Peyer's patch (tissue), 4 donors: ENCODE results near the gene GET3. TPM values are rescaled to one million over a fixed set of nuclear protein-coding genes. Genes with fewer than 3 reads are reported as not detected.
A peak's percentile ranks its signal among the peaks of the same experiment; 100 is the strongest.

Source experiments
- DNase-seq, 3 donors: peaks; one replicate each; pipeline ENCODE4 v3.0.0-alpha.2; 2017 to 2019
- H3K27ac ChIP-seq, 4 donors: fragments of 200-600 bp; sonication (generic); one replicate each; pipeline ENCODE4 v1.5.1; 2016 to 2019
- H3K27me3 ChIP-seq, 2 donors: fragments of 200-600 bp; sonication (generic); one replicate each; pipeline ENCODE4 v1.5.1; 2019
- H3K36me3 ChIP-seq, 3 donors: fragments of 200-600 bp; sonication (generic); one replicate each; pipeline ENCODE4 v1.5.1; 2016 to 2019
- H3K4me1 ChIP-seq, 4 donors: fragments of 200-600 bp; sonication (generic); one replicate each; pipeline ENCODE4 v1.5.1; 2016 to 2019
- H3K4me3 ChIP-seq, 4 donors: fragments of 200-600 bp; sonication (generic); 1 replicate in 3 of 4; 2 replicates in 1 of 4; pipeline ENCODE4 v1.5.1; 2016 to 2019; ENCODE audit warnings: mild to moderate bottlenecking in 1 of 4
- H3K9me3 ChIP-seq, 4 donors: fragments of 200-600 bp; sonication (generic); one replicate each; pipeline ENCODE4 v1.5.1; 2016 to 2019; ENCODE audit warnings: mild to moderate bottlenecking in 1 of 4
- POLR2A ChIP-seq, 2 donors: fragments of 450-650 bp; IDR thresholded peaks; one replicate each; pipeline ENCODE4 v1.5.1; 2017; ENCODE audit warnings: antibody characterized with exemption in 2 of 2, mild to moderate bottlenecking in 2 of 2, moderate library complexity in 2 of 2
- total RNA-seq, 4 donors: library from RNA; depleted of rRNA; stranded (reverse); fragments of >200 nt; gene quantifications; one replicate each; pipeline ENCODE4 v1.1.0, GENCODE V29; 2016
- TF ChIP-seq, protein P1 (sequence below), 6 experiments: fragments of 450-650 bp in 4 of 6; fragments of 200-600 bp in 2 of 6; sonication (generic) in 1 of 6; IDR thresholded peaks; one replicate each; pipeline ENCODE4 v1.5.1; 2017 to 2019; ENCODE audit warnings: antibody characterized with exemption in 6 of 6, mild to moderate bottlenecking in 3 of 6, moderate library complexity in 1 of 6

The GET3 gene
- total RNA-seq, 4 donors from 2014 or later, result 23.1 to 31.9 (median 30.5) TPM

DNA sequence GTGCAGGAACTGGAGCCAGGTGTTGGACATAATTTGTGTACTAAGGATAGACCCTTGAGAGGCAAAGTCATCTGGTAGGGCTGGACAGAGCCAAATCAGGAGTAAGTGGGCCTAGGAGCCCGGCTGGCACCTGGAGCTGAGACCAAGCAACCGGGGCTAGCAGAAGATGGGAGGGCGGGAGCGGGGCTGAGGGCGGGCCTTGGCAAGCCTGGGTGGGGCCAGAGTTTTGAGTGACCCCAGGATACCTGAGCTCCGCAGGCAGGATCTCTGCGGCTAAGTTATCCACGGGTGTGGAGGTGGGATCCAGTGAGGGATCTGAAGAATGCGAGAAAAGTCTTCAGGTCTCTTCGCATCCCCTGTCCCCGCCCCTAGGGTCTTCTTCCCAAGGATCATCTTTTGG lies 29.9 kb downstream of the GET3 start:
- Histone ChIP-seq H3K9me3 (no peaks in the 10 kb centered on the region), H3K36me3 (peaks cover 0 to 53% (median 0%) of the 10 kb centered on the region in 3 donors), H3K27ac (no peak overlapping the region), H3K4me3 (no peak overlapping the region), H3K4me1 (peaks cover 0 to 7% (median 2%) of the 10 kb centered on the region in 4 donors), H3K27me3 (no peaks in the 10 kb centered on the region)
- TF ChIP-seq POLR2A (IDR thresholded peaks at IDR 0.05), result no peak
- TF ChIP-seq, protein P1, sequence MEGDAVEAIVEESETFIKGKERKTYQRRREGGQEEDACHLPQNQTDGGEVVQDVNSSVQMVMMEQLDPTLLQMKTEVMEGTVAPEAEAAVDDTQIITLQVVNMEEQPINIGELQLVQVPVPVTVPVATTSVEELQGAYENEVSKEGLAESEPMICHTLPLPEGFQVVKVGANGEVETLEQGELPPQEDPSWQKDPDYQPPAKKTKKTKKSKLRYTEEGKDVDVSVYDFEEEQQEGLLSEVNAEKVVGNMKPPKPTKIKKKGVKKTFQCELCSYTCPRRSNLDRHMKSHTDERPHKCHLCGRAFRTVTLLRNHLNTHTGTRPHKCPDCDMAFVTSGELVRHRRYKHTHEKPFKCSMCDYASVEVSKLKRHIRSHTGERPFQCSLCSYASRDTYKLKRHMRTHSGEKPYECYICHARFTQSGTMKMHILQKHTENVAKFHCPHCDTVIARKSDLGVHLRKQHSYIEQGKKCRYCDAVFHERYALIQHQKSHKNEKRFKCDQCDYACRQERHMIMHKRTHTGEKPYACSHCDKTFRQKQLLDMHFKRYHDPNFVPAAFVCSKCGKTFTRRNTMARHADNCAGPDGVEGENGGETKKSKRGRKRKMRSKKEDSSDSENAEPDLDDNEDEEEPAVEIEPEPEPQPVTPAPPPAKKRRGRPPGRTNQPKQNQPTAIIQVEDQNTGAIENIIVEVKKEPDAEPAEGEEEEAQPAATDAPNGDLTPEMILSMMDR (IDR thresholded peaks at IDR 0.05), result no peak
- DNase-seq, result no peak

DNA sequence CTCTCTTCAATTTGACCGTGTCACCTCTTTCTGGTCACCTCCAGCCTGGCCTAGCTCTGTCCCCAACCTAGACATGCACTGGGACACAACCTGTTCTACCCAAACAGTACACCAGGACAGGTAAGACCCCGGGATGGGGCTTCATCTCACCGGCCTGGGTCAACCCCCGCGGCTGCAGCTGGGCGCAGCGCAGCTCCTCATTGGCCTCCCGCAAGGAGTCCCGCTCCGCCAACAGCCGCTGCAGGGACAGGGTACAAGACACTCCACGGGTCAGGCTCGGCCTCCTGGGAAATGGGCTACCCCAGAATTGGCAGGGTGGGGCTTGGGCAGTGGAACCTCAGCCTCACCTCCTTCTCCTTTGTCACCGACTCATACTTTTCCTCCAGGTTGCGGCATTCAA lies 30.4 kb downstream of the GET3 start:
- DNase-seq, result no peak
- Histone ChIP-seq H3K27me3 (no peaks in the 10 kb centered on the region), H3K27ac (no peak overlapping the region), H3K36me3 (peaks cover 0 to 56% (median 0%) of the 10 kb centered on the region in 3 donors), H3K4me3 (no peak overlapping the region), H3K4me1 (peaks cover 0 to 7% (median 2%) of the 10 kb centered on the region in 4 donors), H3K9me3 (no peaks in the 10 kb centered on the region)
- TF ChIP-seq, protein P1 (IDR thresholded peaks at IDR 0.05), result no peak
- no peak for TF ChIP-seq POLR2A (IDR thresholded peaks at IDR 0.05)

DNA sequence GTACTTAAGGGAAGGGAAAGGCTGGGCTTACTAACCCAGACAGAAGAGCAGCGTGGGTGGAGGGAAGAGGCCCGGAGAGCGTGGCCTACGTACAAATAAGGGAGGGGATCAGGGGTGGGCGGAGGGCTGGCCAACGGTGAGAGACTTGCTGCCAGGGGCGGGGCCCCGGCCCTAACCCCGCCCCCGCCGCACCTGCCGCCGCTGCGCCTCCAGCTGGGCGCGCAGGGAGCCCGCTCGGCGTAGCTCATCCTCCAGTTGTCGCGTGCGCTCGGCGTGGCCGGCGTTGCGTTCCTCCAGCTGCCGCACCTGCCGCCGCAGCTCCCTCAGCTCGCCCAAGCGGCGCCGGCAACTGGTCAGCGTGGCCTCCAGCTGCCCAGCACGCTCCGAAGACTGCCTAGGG lies 32.4 kb downstream of the GET3 start:
- no peak overlapping the region for H3K27ac ChIP-seq
- peak; percentile 64 to 80 (median 71) for DNase-seq

DNA sequence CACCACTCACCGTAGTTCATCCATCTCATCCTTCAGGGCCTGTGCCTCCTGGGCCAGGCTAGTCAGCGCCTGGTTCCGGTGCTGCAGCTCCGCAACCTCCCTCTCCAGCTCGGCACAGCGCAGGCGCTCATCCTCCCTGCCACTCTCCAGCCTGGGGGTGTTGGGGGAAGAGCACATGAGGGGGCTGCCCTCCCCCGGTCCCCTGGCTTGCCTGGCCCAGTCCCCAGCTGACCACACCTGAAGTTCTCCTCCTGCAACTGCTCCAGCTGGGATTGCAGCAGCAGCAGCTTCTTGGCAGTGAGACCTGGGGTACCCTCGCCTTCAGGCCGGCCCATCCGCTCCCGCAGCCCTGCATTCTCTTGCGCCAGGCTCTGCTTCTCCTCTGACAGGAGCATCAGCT lies 33.6 kb downstream of the GET3 start:
- no peak overlapping the region for H3K4me3 ChIP-seq
- H3K9me3 ChIP-seq, result no peaks in the 10 kb centered on the region
- H3K4me1 ChIP-seq, result peaks cover 0 to 13% (median 2%) of the 10 kb centered on the region in 4 donors
- no peak for DNase-seq
- no peaks in the 10 kb centered on the region for H3K27me3 ChIP-seq
- peaks cover 0 to 32% (median 0%) of the 10 kb centered on the region in 3 donors for H3K36me3 ChIP-seq
- no peak for TF ChIP-seq POLR2A (IDR thresholded peaks at IDR 0.05)
- TF ChIP-seq, protein P1 (IDR thresholded peaks at IDR 0.05), result no peak
- no peak overlapping the region for H3K27ac ChIP-seq

More for the DNA sequence above, 32.4 kb downstream of the GET3 start:
- TF ChIP-seq POLR2A (IDR thresholded peaks at IDR 0.05), result no peak
- TF ChIP-seq, protein P1 (IDR thresholded peaks at IDR 0.05), result peak in 2 of 6 experiments; percentile 2 to 15
- Histone ChIP-seq H3K36me3 (peaks cover 0 to 37% (median 0%) of the 10 kb centered on the region in 3 donors), H3K9me3 (no peaks in the 10 kb centered on the region), H3K4me1 (peaks cover 0 to 10% (median 4%) of the 10 kb centered on the region in 4 donors), H3K4me3 (no peak overlapping the region), H3K27me3 (no peaks in the 10 kb centered on the region)

DNA sequence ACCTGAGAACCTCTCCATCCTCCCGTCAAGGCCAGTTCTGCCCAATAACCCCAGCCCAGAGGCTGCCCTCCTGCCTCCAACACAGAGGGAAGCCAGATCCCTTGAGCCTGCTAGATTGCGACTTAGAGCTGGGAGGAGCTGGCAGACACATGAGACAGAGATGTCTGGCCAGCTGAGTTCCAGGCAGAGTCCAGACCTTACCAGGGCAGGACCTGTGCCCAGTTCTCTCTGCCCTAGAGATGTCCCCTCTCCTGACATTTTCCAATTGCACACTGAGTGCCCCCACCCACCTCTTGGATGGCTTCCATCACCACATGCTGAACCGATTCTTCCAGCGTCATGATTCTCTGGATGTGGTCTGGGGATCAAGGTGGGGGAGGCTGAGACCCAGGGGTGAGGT lies 35.0 kb downstream of the GET3 start:
- no peak for TF ChIP-seq POLR2A (IDR thresholded peaks at IDR 0.05)
- TF ChIP-seq, protein P1 (IDR thresholded peaks at IDR 0.05), result no peak
- Histone ChIP-seq H3K9me3 (no peaks in the 10 kb centered on the region), H3K36me3 (peaks cover 0 to 32% (median 0%) of the 10 kb centered on the region in 3 donors), H3K4me1 (peaks cover 0 to 25% (median under 1%) of the 10 kb centered on the region in 4 donors), H3K27me3 (no peaks in the 10 kb centered on the region), H3K27ac (no peak overlapping the region), H3K4me3 (no peak overlapping the region)
- DNase-seq, result no peak

DNA sequence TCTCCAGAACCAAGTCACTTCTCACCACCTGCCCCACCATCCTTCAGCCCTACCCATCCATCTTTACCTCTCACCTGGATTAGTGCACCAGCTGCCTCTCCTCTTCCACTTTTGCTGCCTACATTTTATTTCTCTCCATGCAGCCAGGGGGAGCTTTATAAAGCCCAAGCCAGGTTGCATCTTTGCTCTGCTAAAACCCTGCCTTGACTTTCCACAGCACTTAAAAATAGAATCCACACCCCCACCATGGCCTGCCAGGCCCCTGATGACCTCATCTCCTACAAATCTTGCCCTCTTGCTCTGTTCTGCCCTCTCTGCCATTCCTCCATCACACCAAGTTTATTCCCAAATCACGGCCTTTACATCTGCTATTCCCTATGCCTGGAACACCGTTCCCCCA lies 36.3 kb downstream of the GET3 start:
- Histone ChIP-seq H3K4me3 (no peak overlapping the region), H3K27ac (no peak overlapping the region), H3K27me3 (no peaks in the 10 kb centered on the region), H3K36me3 (peaks cover 0 to 24% (median 0%) of the 10 kb centered on the region in 3 donors), H3K4me1 (peaks cover 0 to 32% (median 5%) of the 10 kb centered on the region in 4 donors), H3K9me3 (no peaks in the 10 kb centered on the region)
- TF ChIP-seq POLR2A (IDR thresholded peaks at IDR 0.05), result no peak
- TF ChIP-seq, protein P1 (IDR thresholded peaks at IDR 0.05), result no peak
- DNase-seq, result no peak
